Measurements from ENCODE around the gene MAGEB10.
"Not testable (repeated sequence)": the region's sequence is repeated elsewhere in the genome, so short reads cannot be mapped to it uniquely, and the experiment has no call there.

MAGEB10 gene, protein sequence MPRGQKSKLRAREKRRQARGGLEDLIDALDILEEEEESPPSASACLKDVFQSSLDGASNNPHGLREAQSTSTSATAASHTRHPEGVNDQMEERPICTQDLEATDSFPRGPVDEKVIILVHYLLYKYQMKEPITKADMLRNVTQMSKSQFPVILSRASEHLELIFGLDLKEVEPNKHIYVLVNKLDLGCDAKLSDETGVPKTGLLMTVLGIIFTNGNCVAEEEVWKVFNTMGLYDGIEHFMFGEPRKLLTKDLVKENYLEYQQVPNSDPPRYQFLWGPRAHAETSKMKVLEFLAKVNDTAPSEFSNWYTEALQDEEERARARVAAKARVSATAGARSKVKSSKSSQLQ

GRCh38 chrX:27807690-27808089 lies at the start of gene MAGEB10:
Gene MAGEB10 (plus strand): TSS chrX:27807990. CDS start chrX:27821307, 13,317 bp downstream.
- no peak for DNase-seq (ENCODE audit: low spot score)

- no peak for DNase-seq (ENCODE audit: low spot score)
These were observed 42.1 kb upstream of the MAGEB10 start for GRCh38 chrX:27765718-27766117.

DNA sequence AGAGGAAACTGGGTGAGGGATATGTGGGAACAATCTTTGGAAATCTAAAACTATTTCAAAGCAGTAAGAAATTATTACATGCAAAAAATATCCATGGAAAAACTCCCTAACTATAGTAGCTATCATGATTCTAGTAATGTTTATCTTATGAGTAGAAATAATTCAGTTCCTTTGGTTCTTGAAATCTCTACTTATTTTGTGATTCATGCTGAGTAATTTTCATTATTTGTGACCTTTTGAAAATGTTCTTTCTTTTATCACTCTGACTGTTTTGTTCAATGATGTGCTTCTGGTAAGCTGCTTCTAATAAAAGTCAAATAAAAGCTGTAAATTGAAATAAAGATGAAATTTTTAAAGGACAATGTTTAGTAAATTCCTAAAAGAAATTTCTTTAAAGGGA lies 40.4 kb upstream of the MAGEB10 start:
- no peak for DNase-seq (ENCODE audit: low spot score)

DNA sequence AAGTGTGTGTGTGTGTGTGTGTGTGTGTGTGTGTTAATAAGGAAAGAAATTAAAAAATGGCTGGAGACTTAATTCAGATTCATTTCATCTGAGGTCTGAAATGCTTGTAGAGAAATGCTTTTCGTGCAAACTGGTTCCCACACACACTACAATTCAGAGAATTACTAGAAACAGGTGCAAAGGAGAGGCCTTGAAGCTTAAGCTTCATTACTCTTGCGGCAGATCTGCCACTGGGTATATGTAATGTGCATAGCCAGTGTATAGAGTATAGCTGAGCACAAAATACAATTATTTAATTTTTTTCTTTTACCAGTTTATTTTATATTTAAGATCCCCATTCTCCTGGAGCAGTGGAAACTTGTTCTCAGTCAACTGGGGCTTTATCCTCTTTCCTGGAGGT lies 31.8 kb upstream of the MAGEB10 start:
- no peak for DNase-seq (ENCODE audit: low spot score)

GRCh38 chrX:27796640-27797257 lies 11.0 kb upstream of the MAGEB10 start:
- DNase-seq (ENCODE audit: low spot score), result no peak

- DNase-seq (ENCODE audit: low spot score), result no peak
These were observed 10.2 kb upstream of the MAGEB10 start for GRCh38 chrX:27797575-27797974.

DNA sequence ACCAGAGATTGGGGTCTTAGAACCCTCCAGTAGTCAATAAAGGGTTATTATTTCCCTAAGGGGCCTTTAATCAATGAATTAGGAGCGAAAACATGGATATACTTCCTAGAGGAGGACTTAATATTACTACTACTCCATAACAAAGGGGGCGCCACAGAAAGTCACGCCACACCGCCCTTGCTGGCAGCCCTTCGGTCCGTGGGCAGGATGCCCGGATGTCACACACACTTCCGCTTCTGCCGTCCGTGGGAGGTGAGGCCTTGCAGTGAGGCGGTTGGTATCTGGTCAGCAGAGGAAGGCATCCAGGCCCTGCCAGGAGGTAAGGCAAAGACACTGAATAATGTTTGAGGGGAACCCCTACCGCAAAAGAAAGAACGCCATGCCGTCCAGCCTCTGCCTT lies 436 bp downstream of the MAGEB10 start:
- DNase-seq (ENCODE audit: low spot score), result no peak

- not testable (repeated sequence) for DNase-seq (ENCODE audit: low spot score)
These were observed 1.4 kb downstream of the MAGEB10 start for GRCh38 chrX:27808991-27809859.

DNA sequence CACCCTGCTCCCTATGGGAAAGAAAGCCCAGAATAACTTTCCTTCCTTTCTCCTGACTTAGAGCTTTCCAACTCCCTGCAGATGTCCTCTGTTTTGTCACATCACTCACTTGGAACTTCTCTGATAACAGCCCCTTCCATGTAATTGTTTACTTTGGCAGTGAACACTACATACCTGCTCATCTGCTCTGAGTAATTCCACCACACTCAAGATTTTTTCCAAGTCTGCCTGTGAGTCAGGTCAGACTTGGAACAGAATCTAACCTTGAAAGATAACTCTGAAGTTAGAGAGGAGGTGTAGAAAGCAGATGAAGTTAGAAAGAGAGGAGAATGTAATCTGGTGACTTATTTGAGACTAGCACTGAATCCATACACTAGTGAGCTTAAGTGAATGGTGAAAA lies 7.4 kb downstream of the MAGEB10 start:
- DNase-seq (ENCODE audit: low spot score), result no peak

GRCh38 chrX:27823812-27824211 lies 16.0 kb downstream of the MAGEB10 start:
- DNase-seq (ENCODE audit: low spot score), result no peak

DNA sequence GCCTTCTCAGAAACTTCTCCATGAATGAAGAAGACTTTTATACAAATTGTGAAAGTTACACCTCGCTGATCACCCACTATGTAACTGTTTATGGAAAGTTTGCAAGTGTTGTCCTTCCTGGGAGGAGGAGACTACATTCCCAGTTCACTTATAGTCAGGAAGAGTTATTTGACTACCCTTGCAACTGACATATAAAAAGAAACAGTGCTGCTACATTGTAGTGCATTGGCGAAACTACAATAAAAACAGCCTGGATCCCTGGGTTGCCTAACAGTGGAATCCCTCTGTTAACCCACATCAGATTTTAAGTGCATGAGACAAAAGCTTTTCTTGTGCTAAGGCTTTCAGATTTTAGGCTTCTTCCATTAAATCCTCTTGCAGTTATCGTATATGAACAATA lies 30.4 kb downstream of the MAGEB10 start:
- DNase-seq (ENCODE audit: low spot score), result no peak

- no peak for DNase-seq (ENCODE audit: low spot score)
These were observed 33.1 kb downstream of the MAGEB10 start for GRCh38 chrX:27840881-27841280.

- DNase-seq (ENCODE audit: low spot score), result no peak
These were observed 35.1 kb downstream of the MAGEB10 start for GRCh38 chrX:27842859-27843258.

GRCh38 chrX:27860337-27860736 lies 52.5 kb downstream of the MAGEB10 start:
- DNase-seq (ENCODE audit: low spot score), result no peak

GRCh38 chrX:27863809-27864208 lies 56.0 kb downstream of the MAGEB10 start:
- DNase-seq (ENCODE audit: low spot score), result no peak
